ENCODE measurements around the gene TMEM52.

TMEM52 gene

GRCh38 chr1:1917304-1917976 lies 1.6 kb downstream of the TMEM52 start:
- DNase-seq: peak in 1 of 10 donors; percentile 77
- intact Hi-C loops (cut with DNase I): no loop called here

GRCh38 chr1:1916851-1917251 lies 2.2 kb downstream of the TMEM52 start:
- no peak for DNase-seq
- intact Hi-C loops (cut with DNase I): no loop called here

GRCh38 chr1:1915911-1916840 lies 2.9 kb downstream of the TMEM52 start:
- peak in 1 of 10 donors; percentile 79 for DNase-seq
- intact Hi-C loops (cut with DNase I): no loop called here

GRCh38 chr1:1914971-1915692 lies 3.9 kb downstream of the TMEM52 start, which contains the start of gene CALML6:
CALML6 (plus strand) TSS chr1:1915260; CDS start chr1:1915281, 21 bp downstream.
- intact Hi-C loops (cut with DNase I): no loop called here
- DNase-seq: peak in 1 of 10 donors; percentile 70

- DNase-seq: peak in 1 of 10 donors; percentile 77
- intact Hi-C loops (cut with DNase I): no loop called here
Measured at GRCh38 chr1:1914101-1914970, 4.7 kb downstream of the TMEM52 start.

GRCh38 chr1:1911350-1912041 lies 7.6 kb downstream of the TMEM52 start:
- peak in 1 of 10 donors; percentile 31 for DNase-seq
- intact Hi-C loops (cut with DNase I): no loop called here

GRCh38 chr1:1910651-1911331 lies 8.3 kb downstream of the TMEM52 start:
- peak in 3 of 10 donors; percentile 4 to 81 (median 62) for DNase-seq
- intact Hi-C loops (cut with DNase I): no loop called here

- intact Hi-C loops (cut with DNase I): no loop called here
Measured at GRCh38 chr1:1910033-1910465, 9.0 kb downstream of the TMEM52 start.

GRCh38 chr1:1908506-1908791 lies 10.6 kb downstream of the TMEM52 start:
- no peak for DNase-seq
- intact Hi-C loops (cut with DNase I): loop anchor here (2.0 to 5.0 kb wide), 3 partner anchors 18 to 146 kb away; partner anchors contain the start of genes GNB1 and NADK

More at GRCh38 chr1:1910033-1910465, 9.0 kb downstream of the TMEM52 start:
- peak in 2 of 10 donors; percentile 64 to 66 for DNase-seq

- intact Hi-C loops (cut with DNase I): loop anchor here (5.0 kb wide), 2 partner anchors 130 to 145 kb away; partner anchors contain the start of gene NADK
- DNase-seq: peak in 1 of 10 donors; percentile 81
Measured at GRCh38 chr1:1907098-1907736, 11.9 kb downstream of the TMEM52 start.

- intact Hi-C loops (cut with DNase I): loop anchor here (5.0 kb wide), 2 partner anchors 129 to 144 kb away; partner anchors contain the start of gene NADK
- peak; percentile 63 to 98 (median 86) for DNase-seq
Measured at GRCh38 chr1:1906185-1907097, 12.6 kb downstream of the TMEM52 start.

- intact Hi-C loops (cut with DNase I): no loop called here
- DNase-seq: no peak
Measured at GRCh38 chr1:1903224-1903623, 15.9 kb downstream of the TMEM52 start.

GRCh38 chr1:1901641-1902294 lies 17.3 kb downstream of the TMEM52 start:
- intact Hi-C loops (cut with DNase I): no loop called here
- DNase-seq: no peak

GRCh38 chr1:1900883-1901640 lies 18.0 kb downstream of the TMEM52 start:
- intact Hi-C loops (cut with DNase I): no loop called here
- no peak for DNase-seq

GRCh38 chr1:1899967-1900327 lies 19.1 kb downstream of the TMEM52 start:
- intact Hi-C loops (cut with DNase I): no loop called here
- no peak for DNase-seq

Data from posterior cingulate gyrus (tissue), 11 donors.